ENCODE measurements around the gene FXR1.

- TF ChIP-seq CTCF (conservative IDR thresholded peaks at IDR 0.05; ENCODE audit: low read depth, low read length) (no peak), POLR2A (IDR thresholded peaks at IDR 0.05; ENCODE audit: low read depth, low read length) (no peak), BHLHE40 (IDR thresholded peaks at IDR 0.05; ENCODE audit: low read depth, low read length) (no peak)
These were observed 6.1 kb downstream of the FXR1 start for GRCh38 chr3:180918542-180918941.
